Endometrial microvascular endothelial cells (primary cell): ENCODE data around the gene SLC22A2. TPM values are rescaled to one million over a fixed set of nuclear protein-coding genes. Genes with fewer than 3 reads are reported as not detected.

Experiments
- in situ Hi-C: cut with HindIII; loops from 2 replicates; pipeline ENCODE4 v1.10.0; 2017; ENCODE audit warnings: low sequenced_read_pairs, low pct_unique_long_range_greater_than_20kb; ENCODE audit errors: inconsistent ontology term
- total RNA-seq: library from RNA; depleted of rRNA; stranded (reverse); fragments of >200 nt; gene quantifications from one replicate; pipeline ENCODE4 v1.2.3, GENCODE V29; 2015; ENCODE audit errors: inconsistent ontology term

Gene SLC22A2
- total RNA-seq, 1 donor from 2014 or later: not detected

- in situ Hi-C loops: no loop called here
Measured at GRCh38 chr6:160190081-160190480, 68.5 kb downstream of the SLC22A2 start.

- in situ Hi-C loops: no loop called here
Measured at GRCh38 chr6:160188773-160189172, 69.8 kb downstream of the SLC22A2 start.

GRCh38 chr6:160180706-160181105, 77.9 kb downstream of the SLC22A2 start:
- in situ Hi-C loops: no loop called here

- in situ Hi-C loops: no loop called here
Measured at GRCh38 chr6:160178271-160178670, 80.3 kb downstream of the SLC22A2 start.

- in situ Hi-C loops: no loop called here
Measured at GRCh38 chr6:160177220-160177619, 81.4 kb downstream of the SLC22A2 start.

GRCh38 chr6:160174681-160175080, 83.9 kb downstream of the SLC22A2 start:
- in situ Hi-C loops: no loop called here

GRCh38 chr6:160173806-160174527, 84.7 kb downstream of the SLC22A2 start:
- in situ Hi-C loops: no loop called here

GRCh38 chr6:160172704-160173103, 85.9 kb downstream of the SLC22A2 start:
- in situ Hi-C loops: no loop called here

GRCh38 chr6:160170018-160170680, 88.5 kb downstream of the SLC22A2 start:
- in situ Hi-C loops: no loop called here

GRCh38 chr6:160167604-160168399, 90.8 kb downstream of the SLC22A2 start:
- in situ Hi-C loops: no loop called here

Other genes starting within 250 kb of the SLC22A2 start
- not detected for gene SLC22A1, start 137.0 kb downstream of the SLC22A2 start, total RNA-seq
- gene SLC22A3, start 89.6 kb upstream of the SLC22A2 start, total RNA-seq: not detected